GM18951 (cell line): ENCODE data around the gene MYLK.

Source experiments
- POLR2A ChIP-seq: IDR thresholded peaks from 4 replicates; pipeline ENCODE4 v1.6.1; 2011; ENCODE audit warnings: mild to moderate bottlenecking; ENCODE audit not compliant: insufficient read length, insufficient read depth; ENCODE audit errors: extremely low read depth
- in situ Hi-C: fragments of 300-500 bp; cut with MboI; formaldehyde crosslinking; loops from one replicate; pipeline ENCODE4 v1.12.0; 2022; ENCODE audit warnings: low sequenced_read_pairs, mixed read lengths, inconsistent platforms; ENCODE audit not compliant: unreplicated experiment

MYLK gene

DNA sequence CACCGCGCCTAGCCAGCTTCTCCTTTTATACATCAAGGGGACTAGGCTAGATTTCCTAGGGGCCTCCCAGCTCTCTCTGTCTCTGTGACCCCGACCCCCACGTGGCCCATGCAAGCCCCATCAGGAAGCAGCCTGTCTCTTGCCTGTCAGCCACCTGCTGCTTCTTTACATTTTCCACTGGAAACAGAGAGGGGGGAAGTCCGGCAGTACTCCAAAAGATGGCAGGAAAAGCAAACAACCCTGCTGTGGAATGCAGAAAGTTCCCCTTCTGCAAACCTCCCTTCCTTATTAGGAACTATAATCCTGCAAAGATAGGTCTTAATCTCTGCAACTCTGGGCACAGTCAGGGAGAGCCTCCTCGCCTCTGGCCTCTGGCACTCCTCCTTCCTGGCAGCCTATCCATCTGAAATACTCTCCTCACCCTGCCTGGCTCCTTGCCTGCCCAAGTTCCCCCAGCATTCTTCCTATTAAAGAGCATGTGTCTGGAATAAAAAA, 251.9 kb downstream of the MYLK start:
- TF ChIP-seq POLR2A: no peak
- in situ Hi-C loops: no loop called here

- in situ Hi-C loops: no loop called here
- TF ChIP-seq POLR2A: no peak
Measured at GRCh38 chr3:123629747-123630047, 254.4 kb downstream of the MYLK start.

GRCh38 chr3:123628996-123629746, 255.0 kb downstream of the MYLK start:
- in situ Hi-C loops: no loop called here
- TF ChIP-seq POLR2A: no peak

DNA sequence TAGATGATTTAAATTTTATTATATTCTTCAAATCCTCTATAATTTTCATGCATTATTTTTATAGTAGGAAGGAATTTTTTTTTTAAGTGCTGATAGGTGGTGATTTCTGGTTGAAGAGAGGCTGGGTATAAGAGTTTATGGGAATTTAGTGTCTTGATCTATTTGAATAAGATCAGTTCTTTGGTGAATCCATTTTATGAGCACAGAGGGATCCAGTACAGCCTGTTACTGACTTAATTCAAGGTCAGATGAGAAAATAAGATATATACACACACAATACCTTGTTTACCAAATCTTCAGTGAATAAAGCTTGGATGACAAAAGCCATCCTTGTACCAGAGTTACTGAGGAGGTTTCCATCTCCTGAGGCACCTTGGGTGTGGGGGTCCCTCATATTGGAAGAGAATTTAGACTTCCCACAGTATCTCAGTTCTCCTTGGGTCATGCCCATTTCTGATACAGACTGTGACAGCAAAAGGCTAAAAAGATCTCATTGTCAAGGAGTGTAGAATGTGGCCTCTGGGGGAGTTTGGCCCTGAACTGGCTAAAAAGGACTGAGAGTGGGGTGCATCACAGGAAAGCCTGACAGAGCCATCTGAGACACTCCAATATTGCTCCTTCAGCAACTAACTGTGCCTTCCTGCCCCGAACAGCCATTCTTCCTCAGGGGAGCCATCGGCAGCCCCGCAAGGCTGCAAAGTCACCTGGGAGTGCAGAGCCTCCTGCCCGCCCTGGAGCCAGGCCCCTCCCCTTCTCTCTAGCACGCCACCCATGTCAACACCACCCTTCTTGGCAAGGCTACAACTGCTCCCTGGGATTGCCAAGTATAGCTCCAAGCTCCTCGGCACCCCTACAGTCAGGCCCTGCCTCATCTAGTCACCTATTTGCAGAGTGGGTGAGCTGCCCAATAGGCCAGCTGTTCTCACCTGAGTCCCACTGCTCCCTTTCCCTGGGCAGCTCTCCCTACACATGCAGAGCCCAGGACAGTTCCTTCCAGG, 256.2 kb downstream of the MYLK start:
- in situ Hi-C loops: no loop called here

DNA sequence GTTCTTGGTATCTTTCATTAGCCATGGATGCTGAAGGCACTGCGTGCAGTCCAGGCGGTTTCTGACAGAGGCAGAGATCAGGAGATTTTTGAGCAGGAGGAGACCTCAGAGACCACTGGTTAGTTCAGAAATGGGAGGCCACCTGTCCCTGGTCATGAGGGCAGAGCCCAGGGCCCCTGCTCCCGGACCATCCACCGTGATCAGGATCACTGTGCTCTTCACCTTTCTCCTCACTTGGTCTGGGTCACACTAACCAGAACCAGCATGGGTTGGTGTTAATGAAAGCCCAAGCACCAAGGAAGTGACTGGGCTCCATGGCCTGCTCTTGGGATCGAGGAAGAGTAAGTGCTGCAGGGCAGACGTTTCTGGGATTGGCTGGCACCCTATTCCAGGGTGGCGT, 257.3 kb downstream of the MYLK start:
- TF ChIP-seq POLR2A: no peak
- in situ Hi-C loops: no loop called here

More for the DNA sequence above, 256.2 kb downstream of the MYLK start:
- no peak for TF ChIP-seq POLR2A

- TF ChIP-seq POLR2A: no peak
- in situ Hi-C loops: no loop called here
Measured at GRCh38 chr3:123624302-123624701, 259.8 kb downstream of the MYLK start.

GRCh38 chr3:123623346-123623880, 260.7 kb downstream of the MYLK start:
- in situ Hi-C loops: no loop called here
- TF ChIP-seq POLR2A: no peak

DNA sequence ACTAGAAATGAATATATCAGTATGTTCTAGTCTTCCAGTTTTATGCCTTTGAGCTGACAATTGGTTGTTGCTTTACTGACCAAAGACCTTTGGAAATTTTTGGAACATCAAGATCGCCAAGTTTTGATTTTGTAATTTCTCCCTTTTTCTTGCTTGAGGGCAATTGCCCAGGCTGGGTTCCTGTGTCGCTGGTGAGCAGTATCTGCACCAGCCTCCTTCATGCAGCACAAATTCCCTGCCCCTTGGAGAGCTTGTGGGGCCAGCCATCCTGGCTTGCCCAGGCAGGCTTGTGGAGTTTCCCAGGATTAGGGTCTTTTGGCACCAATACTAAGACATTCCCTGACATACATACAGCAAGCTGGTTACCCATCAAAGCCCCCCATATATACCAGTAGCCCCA, 261.4 kb downstream of the MYLK start:
- no peak for TF ChIP-seq POLR2A
- in situ Hi-C loops: no loop called here

- TF ChIP-seq POLR2A: no peak
- in situ Hi-C loops: no loop called here
Measured at GRCh38 chr3:123621850-123622189, 262.3 kb downstream of the MYLK start.

DNA sequence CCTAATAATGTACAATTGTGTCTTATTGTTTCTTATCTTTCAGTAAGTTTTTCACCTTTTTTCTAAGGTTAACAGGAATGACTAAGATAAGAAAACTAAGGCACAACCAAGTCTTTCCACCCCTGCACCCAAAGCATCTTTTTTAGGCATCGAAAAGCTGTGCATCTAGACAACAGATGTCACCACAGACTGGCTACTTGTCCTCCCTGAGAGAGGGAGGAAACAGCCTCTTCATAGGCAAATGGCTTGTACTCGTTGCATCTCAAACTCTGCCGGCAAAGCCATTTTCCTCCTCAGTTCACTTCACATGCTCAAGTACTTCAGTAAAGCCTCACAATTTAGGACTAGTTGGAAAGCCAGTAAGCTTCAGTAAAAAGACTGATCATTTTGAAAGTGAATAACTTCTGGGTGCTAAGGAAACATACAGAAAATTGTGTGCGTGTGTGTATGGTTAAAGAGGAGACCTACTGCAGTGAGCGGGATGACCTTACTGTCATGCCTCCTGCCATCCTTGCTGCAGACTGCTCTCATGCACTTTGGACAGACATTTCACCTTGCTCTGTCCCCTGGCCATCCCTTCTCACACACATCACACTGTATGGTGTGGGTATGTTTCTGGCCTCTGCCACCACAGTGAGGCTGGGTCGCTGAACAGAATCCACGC, 262.8 kb downstream of the MYLK start:
- TF ChIP-seq POLR2A: no peak
- in situ Hi-C loops: no loop called here

GRCh38 chr3:123620343-123620742, 263.8 kb downstream of the MYLK start:
- TF ChIP-seq POLR2A: no peak
- in situ Hi-C loops: no loop called here

GRCh38 chr3:123618768-123619484, 265.2 kb downstream of the MYLK start:
- in situ Hi-C loops: no loop called here
- TF ChIP-seq POLR2A: no peak
